ENCODE data around the gene PBX3.

- TF ChIP-seq CTCF (IDR thresholded peaks at IDR 0.05) (no peak), POLR2A (IDR thresholded peaks at IDR 0.05) (no peak)
These were observed 247.1 kb downstream of the PBX3 start for GRCh38 chr9:125994066-125994943.
